NCI-H146 (cell line): ENCODE data around the gene PSMD8.
A peak's percentile ranks its signal among the peaks of the same experiment; 100 is the strongest.
"Not testable (repeated sequence)": the region's sequence is repeated elsewhere in the genome, so short reads cannot be mapped to it uniquely, and the experiment has no call there.

Source experiments
- DNase-seq: peaks from one replicate; lab custom pipeline; 2025; lab: John Stamatoyannopoulos, UW

The PSMD8 gene

DNA sequence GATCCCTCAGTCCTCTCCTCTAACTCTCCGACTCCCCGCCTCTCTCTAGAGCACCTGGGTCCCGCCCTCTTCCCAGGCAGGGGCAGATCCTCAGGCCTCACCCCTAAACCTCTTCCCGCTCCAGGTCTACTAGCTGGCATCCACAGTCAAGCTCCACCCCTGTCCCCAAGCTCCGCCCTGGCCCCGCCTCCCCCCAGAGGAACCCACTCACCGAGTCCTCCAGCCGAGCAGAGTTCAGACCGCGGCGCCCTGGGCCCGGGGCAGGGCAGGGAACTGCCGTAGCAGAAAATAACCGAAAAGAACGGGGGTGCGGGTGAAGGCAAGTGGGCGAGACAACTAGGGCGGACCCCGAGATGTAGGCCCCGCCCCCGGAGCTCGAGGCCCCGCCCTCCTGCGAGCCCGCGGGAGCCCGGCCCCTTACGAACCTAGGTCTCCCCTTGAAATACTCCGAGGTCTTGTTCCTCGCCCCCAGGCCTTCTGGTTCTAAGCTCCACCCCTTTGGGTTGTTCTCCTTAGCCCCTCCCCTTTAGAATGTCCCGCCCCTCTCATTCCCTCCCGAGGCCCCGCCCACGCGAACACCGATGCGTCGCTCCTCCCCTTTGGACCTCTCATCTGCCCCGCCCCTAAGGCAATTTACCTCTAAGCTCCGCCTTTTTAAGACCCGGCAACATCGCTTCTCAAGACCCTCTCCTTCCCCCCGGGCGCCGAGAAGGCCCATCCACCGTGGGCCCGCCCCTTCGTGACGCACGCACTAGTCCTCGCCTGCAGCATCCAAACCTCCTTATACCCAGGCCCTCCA is 13.4 kb downstream of the PSMD8 start, which contains the start of gene GGN:
Gene GGN (minus strand): TSS at position 485 of the 799 bp plus-strand sequence. CDS start 773 bp downstream, outside the sequence.
- DNase-seq: peak; percentile 95

DNA sequence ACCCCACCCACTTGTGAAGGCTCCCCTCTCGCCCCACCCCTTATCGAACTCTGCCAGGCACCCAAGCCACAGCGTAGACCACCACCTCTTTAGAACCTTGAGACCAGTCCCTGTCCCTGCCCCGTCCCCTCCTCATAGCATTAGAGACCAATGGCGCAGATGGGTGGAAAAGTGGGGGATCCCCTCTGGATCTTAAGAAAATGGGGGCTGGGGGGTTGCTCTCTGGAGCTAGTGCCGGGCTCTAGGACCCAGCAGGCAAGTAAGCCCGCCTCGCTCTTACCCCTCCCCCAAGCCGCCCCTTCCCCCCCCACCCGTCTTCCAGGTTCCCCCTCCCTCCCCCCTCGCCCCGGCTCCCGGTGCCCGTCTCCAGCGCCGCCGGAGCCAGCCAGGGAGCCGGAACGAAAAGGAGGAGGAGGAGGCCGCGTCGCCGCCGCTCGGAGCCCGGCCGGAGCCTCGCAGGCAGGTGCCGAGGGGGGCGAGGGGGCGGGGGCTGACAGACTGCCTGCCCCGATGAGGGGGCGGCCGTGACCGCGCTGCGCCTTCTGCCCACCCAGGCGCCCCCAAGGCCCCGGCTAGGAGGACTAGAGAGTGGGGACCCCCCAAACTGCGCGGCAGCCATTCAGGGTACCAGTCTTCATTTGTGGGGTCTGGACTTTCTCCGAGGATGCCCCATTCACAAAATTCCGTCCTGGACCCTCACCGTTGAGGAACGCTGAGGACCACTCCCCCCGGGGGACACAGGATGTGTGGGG is 14.2 kb downstream of the PSMD8 start, which contains the start of gene SPRED3:
Gene SPRED3 (plus strand): TSS at position 349 of the 752 bp plus-strand sequence. CDS start 1,606 bp downstream, outside the sequence.
- DNase-seq: peak; percentile 86

DNA sequence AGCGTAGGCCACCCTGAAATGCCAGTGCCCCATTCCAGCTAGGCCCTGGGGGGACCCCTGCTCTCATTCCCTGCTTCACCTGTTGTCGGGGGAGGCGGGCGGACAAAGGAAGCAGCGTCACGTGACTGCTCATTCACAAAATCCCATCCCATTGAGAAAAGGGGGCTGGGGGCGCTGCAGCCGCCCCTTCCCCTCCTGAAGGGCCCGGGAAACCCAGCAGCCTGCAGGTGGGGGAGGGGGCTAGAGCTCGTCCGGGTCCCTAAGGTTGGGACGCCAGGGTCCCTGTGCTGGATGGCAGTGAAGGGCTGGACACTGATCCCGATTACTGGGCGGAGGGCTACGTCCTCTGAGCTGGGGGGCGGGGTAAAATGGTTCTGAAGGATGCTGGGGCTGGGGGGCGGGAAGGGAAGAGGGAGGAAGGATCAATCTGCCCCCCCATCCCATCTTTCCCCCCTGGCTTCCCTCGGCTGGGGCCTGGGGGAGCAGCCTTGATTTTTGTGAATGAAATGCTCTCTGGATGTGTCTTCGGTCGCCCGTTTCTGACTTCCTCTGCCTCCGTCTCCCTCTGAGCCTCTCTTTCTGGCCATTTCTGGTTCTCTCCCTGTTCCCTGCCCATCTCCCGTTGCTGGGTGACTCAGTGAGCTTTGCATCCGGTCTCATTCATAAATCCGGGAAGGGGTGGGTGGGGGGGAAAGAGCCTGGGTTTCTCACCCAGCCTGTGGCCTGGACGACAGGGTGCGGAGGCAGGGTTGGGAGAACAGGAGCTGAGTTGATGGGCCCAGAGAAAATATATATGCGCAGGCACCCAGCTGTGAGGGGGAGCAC is 14.9 kb downstream of the PSMD8 start:
- peak; percentile 38 for DNase-seq

DNA sequence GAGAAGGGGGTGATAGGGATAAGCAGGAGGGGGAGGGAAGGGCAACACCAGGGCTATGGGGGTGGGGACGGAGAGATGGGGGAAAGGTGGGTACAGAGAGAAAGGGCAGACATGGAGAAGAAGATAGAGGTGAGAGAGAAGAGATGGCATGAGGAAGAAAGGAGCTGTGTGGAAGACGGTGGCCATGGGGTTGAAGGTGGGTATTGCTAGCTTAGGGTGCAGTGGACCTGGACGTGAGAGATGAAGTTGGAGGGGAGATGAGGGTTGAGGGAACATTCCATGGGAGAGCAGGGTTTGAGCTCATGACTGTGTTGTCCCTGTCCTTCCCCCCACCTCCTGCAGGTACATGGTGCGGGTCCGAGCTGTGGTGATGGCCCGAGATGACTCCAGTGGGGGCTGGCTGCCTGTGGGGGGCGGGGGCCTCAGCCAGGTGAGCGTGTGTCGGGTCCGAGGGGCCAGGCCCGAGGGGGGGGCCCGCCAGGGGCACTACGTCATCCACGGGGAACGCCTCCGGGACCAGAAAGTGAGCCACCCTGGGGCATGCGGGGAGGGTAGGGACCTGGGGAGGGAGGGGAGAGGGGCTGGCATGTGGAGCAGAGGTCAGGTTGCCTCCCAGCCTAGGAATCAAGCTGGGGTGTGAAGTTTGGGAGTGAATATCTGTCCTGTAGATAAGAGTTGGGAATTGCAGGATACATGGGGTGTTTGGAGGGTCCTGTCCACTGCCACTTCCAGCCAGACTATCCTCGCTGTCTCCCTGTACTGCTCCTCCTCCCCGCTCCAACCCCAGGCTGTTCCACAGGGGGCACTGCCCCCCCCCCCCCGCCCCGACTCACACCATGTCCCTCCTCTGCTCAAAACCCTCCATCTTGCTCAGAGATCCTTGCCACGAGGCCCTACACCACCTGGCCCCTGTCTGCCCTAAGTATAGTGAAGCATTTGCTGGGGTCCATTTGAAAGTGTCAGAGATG is 15.9 kb downstream of the PSMD8 start:
- no peak for DNase-seq

DNA sequence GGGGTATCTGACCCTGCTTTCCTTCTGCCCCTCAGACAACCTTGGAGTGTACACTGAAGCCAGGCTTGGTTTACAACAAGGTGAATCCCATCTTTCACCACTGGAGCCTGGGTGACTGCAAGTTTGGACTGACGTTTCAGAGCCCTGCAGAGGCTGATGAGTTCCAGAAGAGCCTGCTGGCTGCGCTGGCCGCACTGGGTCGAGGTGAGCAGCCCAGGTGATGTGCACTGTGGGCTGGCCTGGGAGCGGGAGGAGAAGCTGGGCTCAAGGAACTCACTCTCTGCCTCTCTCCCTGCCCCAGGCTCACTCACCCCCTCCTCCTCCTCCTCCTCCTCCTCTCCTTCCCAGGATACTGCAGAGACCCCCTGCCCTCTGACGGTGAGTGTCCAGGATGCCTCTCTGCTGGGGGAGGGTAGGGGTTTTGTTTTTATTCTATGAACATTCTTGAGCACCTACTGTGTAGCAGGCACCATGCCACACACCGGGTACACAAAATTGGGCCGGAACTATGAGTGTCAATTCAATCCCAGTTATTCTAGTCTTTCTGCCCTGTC is 17.6 kb downstream of the PSMD8 start:
- DNase-seq: no peak

DNA sequence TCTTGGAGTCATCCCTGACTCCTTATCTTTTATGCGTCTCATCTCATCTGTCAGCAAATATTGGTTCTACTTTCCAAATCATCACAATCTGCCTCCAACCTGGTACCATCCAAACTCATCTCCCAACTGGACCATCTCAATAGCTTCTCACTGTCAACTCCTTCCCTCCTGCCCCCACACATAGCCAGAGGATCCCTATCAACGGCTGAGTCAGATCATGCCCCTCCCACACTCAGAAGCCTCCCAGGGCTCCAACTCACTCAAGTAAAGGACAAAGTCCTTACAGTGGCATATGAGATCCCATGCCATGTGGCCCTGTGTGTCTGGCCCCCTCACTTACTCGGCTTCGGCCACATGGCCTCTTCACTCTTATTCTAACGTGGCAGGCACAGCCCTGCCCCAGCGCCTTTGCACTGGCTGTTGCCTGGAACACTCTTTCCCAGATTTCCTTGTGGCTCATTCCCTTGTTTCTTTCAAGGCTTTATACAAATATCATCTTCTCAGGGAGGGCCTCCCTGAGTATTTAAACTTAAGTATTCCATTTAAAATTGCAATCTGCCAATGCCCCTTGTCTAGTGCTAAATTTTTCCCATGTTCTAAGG is 18.4 kb downstream of the PSMD8 start:
- DNase-seq: no peak

DNA sequence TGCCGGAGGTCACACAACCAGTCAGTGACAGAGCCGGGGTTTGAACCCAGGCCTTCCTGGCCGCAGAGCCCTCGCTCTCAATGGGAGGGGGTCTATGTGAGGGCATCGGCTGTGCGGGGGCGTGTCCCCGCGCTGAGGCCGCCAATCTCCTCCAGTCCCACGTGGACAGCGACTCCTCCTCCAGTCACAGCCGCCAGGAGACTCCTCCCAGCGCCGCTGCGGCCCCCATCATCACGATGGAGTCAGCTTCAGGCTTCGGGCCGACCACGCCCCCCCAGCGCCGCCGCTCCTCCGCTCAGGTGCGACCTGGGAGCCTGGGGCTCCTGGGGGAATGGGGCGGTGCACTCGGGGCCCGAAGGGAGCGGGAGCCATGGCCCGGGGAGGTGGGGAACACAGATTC is 20.1 kb downstream of the PSMD8 start:
- DNase-seq: peak; percentile 81

DNA sequence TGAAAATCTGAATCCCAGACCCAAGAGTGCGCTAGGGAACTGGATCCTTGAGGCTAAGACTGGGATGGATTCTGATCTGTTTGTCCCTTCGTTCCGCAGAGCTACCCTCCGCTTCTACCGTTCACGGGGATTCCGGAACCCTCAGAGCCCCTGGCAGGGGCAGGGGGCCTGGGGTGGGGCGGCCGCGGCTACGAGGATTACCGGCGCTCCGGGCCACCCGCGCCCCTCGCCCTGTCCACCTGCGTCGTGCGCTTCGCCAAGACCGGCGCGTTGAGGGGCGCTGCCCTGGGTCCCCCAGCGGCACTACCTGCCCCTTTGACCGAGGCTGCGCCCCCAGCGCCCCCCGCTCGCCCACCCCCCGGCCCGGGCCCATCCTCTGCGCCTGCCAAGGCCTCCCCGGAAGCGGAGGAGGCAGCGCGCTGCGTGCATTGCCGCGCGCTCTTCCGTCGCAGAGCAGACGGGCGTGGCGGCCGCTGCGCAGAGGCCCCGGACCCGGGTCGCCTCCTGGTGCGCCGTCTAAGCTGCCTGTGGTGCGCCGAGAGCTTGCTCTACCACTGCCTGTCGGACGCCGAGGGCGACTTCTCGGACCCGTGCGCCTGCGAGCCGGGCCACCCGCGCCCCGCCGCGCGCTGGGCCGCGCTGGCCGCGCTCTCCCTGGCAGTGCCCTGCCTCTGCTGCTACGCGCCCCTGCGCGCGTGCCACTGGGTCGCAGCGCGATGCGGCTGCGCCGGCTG is 21.2 kb downstream of the PSMD8 start:
- DNase-seq: peak; percentile 39

DNA sequence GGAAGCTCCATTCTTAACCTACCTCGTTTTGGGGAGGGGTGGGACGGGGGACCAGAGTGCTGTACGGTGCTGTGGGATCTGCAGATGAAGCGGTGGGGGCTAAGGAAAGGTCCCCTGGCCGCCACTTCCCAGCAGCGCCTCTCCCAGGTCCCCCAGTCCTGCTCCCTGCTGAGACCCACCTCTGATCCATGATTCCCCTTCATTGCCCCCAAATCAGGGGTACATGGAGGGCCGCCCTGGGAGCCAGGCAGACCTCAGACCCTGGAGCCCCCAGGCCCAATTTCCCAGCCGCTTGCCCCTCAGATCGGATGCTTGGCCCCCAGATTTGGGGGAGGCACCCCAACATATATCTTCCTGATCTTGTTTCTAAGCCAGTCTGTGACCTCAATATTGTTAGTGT is 24.7 kb downstream of the PSMD8 start:
- no peak for DNase-seq

DNA sequence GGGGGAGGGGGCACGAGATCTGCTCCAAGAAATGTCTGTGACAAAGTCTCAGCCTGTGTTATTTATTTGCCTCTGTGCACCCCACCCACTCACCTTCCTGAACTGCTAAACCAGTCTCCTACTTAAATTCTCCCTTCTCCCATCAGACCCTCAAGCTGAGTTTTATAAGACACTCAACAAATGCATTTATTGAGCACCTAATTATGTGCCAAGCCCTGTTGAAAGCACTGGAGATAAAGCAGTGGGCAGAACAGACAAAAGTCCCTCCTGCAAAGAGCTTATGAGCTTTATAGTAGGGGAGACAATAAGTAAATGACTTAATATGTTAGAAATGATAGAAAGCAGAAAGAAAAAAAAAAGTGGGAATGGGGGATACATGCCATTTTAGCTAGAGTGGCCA is 25.2 kb downstream of the PSMD8 start:
- no peak for DNase-seq

DNA sequence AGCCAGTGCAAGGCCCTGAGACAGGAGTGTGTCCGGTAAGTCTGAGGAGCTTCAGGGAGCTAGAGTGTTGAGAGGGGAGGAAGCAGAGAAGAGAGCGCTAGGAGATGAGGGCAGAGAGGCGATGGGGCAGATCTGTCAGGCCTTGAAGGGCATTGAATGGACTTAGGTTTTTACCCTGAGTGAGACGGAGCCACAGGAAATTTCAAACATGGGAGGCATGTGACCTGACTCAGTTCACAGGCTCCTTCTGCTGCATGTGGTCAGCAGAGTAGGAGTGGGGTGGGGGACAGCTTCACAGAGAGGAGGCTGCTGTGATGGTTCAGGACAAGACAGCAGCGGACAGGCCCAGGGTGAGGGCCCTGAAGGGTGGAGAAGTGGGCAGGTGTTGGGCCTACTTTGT is 26.0 kb downstream of the PSMD8 start:
- no peak for DNase-seq

DNA sequence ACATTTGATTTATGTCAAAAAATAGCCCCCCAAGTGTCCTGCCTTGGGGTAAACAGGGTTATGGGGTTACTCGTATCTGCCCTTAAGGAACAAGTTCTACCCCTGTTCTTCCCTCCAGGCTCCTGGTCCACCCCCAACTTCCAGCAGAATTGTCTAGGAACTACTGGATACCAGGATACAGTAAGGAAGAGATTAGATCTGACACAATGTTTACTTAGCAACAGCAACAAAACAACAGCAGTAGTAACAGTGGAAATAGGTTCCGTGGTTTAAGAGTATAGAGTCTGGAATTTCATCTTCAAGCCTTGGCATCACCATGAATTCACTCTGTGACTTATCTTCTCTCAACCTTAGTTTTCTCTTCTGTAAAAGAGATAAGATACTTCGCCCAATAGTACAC is 26.8 kb downstream of the PSMD8 start:
- no peak for DNase-seq

DNA sequence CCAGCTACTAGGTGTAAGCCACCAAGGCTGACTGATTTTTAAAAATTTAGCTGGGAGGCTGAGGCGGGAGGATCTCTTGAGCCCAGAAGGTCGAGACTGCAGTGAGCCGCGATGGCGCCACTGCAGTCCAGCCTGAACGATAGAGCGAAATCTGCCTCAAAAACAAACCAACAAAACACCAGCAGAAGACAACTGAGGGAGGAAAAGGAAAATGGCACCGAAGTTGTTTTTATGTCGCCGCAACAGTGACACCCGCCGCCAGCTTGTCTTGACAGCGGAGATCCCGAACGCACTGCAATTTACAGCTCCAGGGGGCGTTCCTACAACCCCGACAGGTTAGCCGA is 28.2 kb downstream of the PSMD8 start:
- no peak for DNase-seq

DNA sequence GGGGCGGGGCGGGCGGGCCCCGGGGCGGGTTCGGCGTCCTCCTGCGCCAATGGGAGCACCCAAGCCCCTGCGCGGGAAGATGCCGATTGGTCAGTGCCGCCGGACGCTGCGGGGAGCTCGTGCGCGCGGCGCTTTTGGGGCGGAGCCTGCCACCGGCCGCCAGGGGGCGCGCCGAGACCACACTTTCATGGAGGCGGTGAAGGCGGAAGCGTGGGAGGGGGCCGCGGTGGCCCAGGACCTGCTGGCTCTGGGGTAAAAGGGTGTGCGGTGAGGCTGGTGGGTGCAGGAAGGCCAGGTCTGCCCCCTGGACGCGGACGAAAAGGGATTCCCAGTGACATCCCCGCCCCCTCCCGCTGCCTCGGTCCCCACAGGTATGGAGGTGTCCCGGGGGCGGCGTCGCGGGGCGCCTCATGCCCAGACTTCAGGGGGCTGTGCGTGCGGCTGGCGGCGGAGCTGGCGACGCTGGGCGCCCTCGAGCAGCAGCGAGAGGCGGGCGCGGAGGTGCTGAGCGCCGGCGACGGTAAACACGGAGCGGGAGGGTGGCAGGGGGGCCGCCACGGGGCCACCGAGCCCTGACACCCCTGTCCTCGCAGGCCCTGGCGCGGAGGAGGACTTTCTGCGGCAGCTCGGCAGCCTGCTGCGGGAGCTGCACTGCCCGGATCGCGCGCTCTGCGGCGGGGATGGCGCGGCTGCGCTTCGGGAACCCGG is 28.8 kb downstream of the PSMD8 start, which contains the start of gene FAM98C:
Gene FAM98C (plus strand): TSS at position 127 of the 708 bp plus-strand sequence. CDS start 61 bp downstream, at position 188.
- DNase-seq: peak; percentile 98

DNA sequence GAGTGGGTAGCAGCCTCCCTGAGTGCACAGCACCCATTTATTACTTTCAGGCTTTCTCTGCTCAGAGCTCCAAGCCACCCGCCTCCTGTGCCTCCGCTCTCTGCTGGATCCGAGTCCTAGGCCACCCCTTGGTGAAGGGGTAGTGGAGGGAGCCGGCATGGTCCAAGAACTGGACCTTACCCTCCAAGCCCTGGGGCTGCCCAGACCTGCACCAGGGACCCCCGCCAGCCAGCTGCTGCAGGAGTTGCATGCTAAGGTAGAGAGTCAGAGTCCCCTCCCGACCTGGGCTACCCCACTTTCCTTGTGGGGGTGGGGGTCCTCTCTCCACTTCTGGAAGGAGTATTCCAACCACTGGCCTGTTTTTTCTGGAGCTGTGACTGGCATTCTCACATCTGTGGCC is 30.5 kb downstream of the PSMD8 start:
- DNase-seq: no peak

DNA sequence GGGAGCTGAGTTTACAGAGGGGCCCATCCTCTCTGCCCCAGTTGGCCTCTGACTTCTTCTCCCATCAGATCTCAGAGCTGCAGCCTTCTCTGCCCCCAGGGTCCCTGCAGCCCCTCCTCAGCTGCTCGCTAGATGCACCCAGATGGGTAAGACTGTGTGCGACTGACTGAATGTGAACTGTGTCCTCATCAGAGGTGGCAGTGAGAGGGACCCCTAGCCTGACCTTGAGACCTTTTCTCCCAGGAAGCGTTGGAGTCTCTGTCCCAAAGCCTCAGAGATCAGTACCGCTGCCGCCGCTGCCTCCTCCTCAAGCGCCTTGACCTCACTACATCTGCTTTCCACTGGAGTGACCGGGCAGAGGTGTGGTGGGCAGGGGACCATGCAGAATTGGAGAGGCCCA is 30.9 kb downstream of the PSMD8 start:
- no peak for DNase-seq

DNA sequence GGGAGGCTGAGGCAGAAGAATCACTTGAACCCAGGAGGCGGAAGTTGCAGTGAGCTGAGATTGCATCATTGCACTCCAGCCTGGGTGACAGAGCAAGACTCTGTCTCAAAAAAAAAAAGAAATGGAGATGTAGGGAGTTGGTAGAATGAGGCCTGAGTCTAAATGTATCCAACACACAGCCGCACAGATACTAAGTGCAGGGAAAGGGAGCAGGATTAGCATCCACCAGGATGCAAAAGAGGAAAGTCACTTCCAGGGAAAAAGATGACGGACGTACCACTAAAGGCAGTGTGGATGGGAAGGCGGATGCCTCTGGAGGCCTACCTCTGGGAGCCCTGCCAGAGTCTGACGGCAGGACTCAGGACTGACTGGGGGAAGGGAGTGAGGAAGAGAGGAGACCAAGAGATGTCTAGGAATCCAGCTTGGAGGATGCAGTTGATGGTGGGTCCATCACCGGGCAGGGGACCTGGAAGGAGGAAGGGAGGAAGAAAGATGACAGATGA is 35.3 kb downstream of the PSMD8 start:
- DNase-seq: no peak

DNA sequence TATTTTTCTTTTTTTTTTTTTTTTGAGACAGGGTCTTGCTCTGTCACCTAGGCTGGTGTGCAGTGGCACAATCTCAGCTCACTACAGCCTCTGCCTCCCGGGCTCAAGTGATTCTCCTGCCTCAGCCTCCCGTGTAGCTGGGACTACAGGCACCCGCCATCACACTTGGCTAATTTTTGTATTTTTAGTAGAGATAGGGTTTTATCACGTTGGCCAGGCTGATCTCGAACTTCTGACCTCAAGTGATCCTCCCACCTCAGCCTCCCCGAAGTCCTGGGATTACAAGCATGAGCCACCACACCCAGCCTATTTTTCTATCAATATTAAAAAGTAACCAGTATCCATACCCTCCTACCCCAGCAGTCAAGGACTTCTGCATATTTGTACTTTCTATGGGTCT is 36.0 kb downstream of the PSMD8 start:
- DNase-seq: not testable (repeated sequence)
